K562 (cell line): ENCODE data around the gene LSM12. TPM values are rescaled to one million over a fixed set of nuclear protein-coding genes. Genes with fewer than 3 reads are reported as not detected.
A peak's percentile ranks its signal among the peaks of the same experiment; 100 is the strongest.

ENCODE experiments used
- CBX5 ChIP-seq: IDR thresholded peaks from 2 replicates; pipeline ENCODE4 v1.6.1; 2014; ENCODE audit warnings: low read depth, borderline replicate concordance
- CREB1 ChIP-seq, 2 experiments: sonication (generic) in 1 of 2; formaldehyde crosslinking in 1 of 2; IDR thresholded peaks; 2 replicates each; pipeline versions ENCODE4 v1.6.1 to v1.8.0; 2012 to 2022; ENCODE audit warnings: inconsistent platforms in 1 of 2, mild to moderate bottlenecking in 1 of 2, missing genetic modification reagents in 1 of 2, moderate library complexity in 1 of 2
- CTBP1 ChIP-seq: fragments of 450-650 bp; IDR thresholded peaks from 2 replicates; pipeline ENCODE4 v1.6.1; 2016; ENCODE audit warnings: borderline replicate concordance
- ELF1 ChIP-seq: fragments of 200-800 bp; sonication (Bioruptor generic); IDR thresholded peaks from 2 replicates; pipeline ENCODE4 v1.6.1; 2016; ENCODE audit warnings: missing genetic modification characterization, missing compliant biosample characterization
- FOXK2 ChIP-seq, 2 experiments: fragments of 450-650 bp; IDR thresholded peaks in 1 of 2; conservative IDR thresholded peaks in 1 of 2; 2 replicates each; pipeline ENCODE4 v1.6.1; 2016; ENCODE audit warnings: low read depth in 2 of 2, mild to moderate bottlenecking in 1 of 2
- HSF4 ChIP-seq: fragments of 250-450 bp; sonication (Bioruptor Pico); IDR thresholded peaks from 2 replicates; pipeline ENCODE4 v2.1.2; 2022; ENCODE audit warnings: mild to moderate bottlenecking, moderate library complexity, borderline replicate concordance
- KLF1 ChIP-seq: fragments of 450-650 bp; IDR thresholded peaks from 2 replicates; pipeline ENCODE4 v1.6.1; 2016; ENCODE audit warnings: missing genetic modification characterization, missing compliant biosample characterization
- MAZ ChIP-seq, 2 experiments: fragments of 450-650 bp in 1 of 2; sonication (generic) in 1 of 2; formaldehyde crosslinking; IDR thresholded peaks in 1 of 2; conservative IDR thresholded peaks in 1 of 2; 2 replicates each; pipeline versions ENCODE4 v1.4.0 to v1.5.0; 2020; ENCODE audit warnings: mild to moderate bottlenecking in 1 of 2, missing genetic modification reagents in 1 of 2
- MXI1 ChIP-seq: IDR thresholded peaks from 2 replicates; pipeline ENCODE4 v1.6.1; 2011; ENCODE audit warnings: low read depth, mild to moderate bottlenecking, improper control_type of control experiment, low read length
- TCF3 ChIP-seq: sonication (generic); formaldehyde crosslinking; IDR thresholded peaks from 2 replicates; pipeline ENCODE4 v1.4.0; 2020; ENCODE audit warnings: mild to moderate bottlenecking, missing genetic modification reagents
- THAP12 ChIP-seq: fragments of 250-450 bp; sonication (Bioruptor Pico); IDR thresholded peaks from 2 replicates; pipeline ENCODE4 v1.9.0; 2021; ENCODE audit warnings: mild to moderate bottlenecking, inconsistent platforms
- ZNF347 ChIP-seq: fragments of 450-650 bp; formaldehyde crosslinking; IDR thresholded peaks from 2 replicates; pipeline ENCODE4 v1.4.0; 2020; ENCODE audit warnings: low read depth, mild to moderate bottlenecking, moderate library complexity
- ZNF644 ChIP-seq: fragments of 200-800 bp; sonication (Bioruptor generic); IDR thresholded peaks from 2 replicates; pipeline ENCODE4 v1.6.1; 2016; ENCODE audit warnings: low read depth, missing genetic modification characterization, missing compliant biosample characterization
- polyA plus RNA-seq, 8 experiments: library from polyadenylated mRNA; depleted of rRNA in 4 of 8; stranded (reverse) in 5 of 8; unstranded in 3 of 8; fragments of >200 nt; fragmentation: Nextera tagmentation in 2 of 8; fragmentation: Illumina TruSeq in 1 of 8; extraction: Ambion mirVana in 2 of 8; extraction: Trizol in 1 of 8; gene quantifications; 2 replicates each; pipeline versions ENCODE4 v1.2.1 to v1.2.3, GENCODE V29; 2011 to 2014; ENCODE audit warnings: inconsistent platforms in 1 of 8, missing spikeins in 1 of 8
- total RNA-seq, 7 experiments: library from RNA; depleted of rRNA in 6 of 7; stranded (reverse); fragments of >200 nt in 6 of 7; fragmentation: Illumina TruSeq in 2 of 7; extraction: Trizol in 2 of 7; gene quantifications; 2 replicates each; pipeline versions ENCODE4 v1.2.1 to v1.2.3, GENCODE V29; 2011 to 2021; ENCODE audit warnings: low replicate concordance in 1 of 7
- TF ChIP-seq, protein P1 (sequence below): fragments of 250-450 bp; sonication (Bioruptor Pico); IDR thresholded peaks from 2 replicates; pipeline ENCODE4 v1.5.0; 2020; ENCODE audit warnings: mild to moderate bottlenecking
- TF ChIP-seq, protein P2 (sequence below), 3 experiments: fragments of 200-800 bp in 1 of 3; fragments of 250-450 bp in 1 of 3; fragments of 450-650 bp in 1 of 3; sonication (Bioruptor Pico) in 1 of 3; sonication (Bioruptor generic) in 1 of 3; formaldehyde crosslinking in 1 of 3; IDR thresholded peaks; 2 replicates each; pipeline versions ENCODE4 v1.6.1 to v1.8.0; 2016 to 2022; ENCODE audit warnings: mild to moderate bottlenecking in 2 of 3, missing genetic modification characterization in 2 of 3, missing compliant biosample characterization in 1 of 3, moderate library complexity in 1 of 3

Gene LSM12
- total and polyA plus RNA-seq, 9 of the 15 experiments (the other 6 are each of a cell fraction or from before 2014, with no cell fraction given): 53.0 to 258 (median 89.3) TPM

DNA sequence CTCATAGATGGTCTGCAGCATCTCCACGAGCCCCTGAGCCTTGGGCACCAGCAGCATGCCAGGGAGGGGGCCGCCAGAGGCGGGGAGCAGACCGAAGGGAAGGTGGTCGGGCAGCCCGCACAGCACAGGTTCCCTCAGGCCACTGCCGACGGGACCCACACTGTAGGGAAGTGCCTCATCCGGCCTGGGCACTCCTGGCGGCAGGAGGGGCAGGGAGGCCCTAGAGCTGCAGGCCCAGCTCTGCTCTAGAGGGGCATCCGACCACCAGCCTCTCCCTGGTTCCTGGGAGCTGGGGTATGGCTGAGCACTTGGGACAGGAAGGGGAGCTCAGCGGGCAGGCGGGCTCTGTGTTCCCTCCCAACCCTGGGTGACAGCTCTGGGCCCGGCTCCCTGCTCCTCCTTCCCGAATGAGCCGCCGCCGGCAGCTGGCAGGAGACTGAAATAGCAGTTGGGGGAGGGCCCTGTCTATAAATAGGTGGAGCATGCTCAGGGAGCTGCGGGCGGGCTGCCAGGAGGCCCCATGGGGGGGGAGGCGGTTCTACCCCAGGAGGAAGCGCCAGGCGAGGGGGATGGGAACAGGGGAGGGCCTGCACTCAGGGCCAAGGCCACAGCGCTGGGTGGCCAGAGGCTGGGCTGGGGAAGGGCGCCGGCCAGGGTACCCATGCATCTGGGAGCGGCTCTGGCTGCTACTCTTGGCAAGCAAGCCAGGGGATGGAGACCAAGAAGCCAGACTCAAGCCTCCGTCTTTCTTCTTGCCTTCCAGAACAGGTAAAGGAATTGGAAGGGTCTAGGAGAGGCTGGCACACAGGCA is 44.6 kb upstream of the LSM12 start (continued):
- TF ChIP-seq FOXK2 (conservative IDR thresholded peaks at IDR 0.05 in 1 of 2, IDR thresholded peaks at IDR 0.05 in 1 of 2; ENCODE audit: low read depth in 2 of 2) (peak; percentile 30 to 32; a peak in 1 of 4 replicates), THAP12 (CRISPR knock-in tag) (no peak), CBX5 (no peak), ZNF644 (no peak), MXI1 (no peak), ELF1 (no peak), MAZ (CRISPR knock-in tag; conservative IDR thresholded peaks at IDR 0.05 in 1 of 2, IDR thresholded peaks at IDR 0.05 in 1 of 2) (peak; percentile 56 to 66), KLF1 (tag) (no peak), TCF3 (peak; percentile 44; the same call in 1 of the 2 replicates), CREB1 (IDR thresholded peaks at IDR 0.05) (no peak), CREB1 (CRISPR knock-in tag; IDR thresholded peaks at IDR 0.05) (no peak), ZNF347 (no peak), CTBP1 (0 out of 2 replicates have a peak, but pooled peaks have one; percentile 55), HSF4 (CRISPR knock-in tag) (no peak)
- TF ChIP-seq, protein P1, sequence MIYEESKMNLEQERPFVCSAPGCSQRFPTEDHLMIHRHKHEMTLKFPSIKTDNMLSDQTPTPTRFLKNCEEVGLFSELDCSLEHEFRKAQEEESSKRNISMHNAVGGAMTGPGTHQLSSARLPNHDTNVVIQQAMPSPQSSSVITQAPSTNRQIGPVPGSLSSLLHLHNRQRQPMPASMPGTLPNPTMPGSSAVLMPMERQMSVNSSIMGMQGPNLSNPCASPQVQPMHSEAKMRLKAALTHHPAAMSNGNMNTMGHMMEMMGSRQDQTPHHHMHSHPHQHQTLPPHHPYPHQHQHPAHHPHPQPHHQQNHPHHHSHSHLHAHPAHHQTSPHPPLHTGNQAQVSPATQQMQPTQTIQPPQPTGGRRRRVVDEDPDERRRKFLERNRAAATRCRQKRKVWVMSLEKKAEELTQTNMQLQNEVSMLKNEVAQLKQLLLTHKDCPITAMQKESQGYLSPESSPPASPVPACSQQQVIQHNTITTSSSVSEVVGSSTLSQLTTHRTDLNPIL (CRISPR knock-in tag): no peak
- TF ChIP-seq, protein P2, sequence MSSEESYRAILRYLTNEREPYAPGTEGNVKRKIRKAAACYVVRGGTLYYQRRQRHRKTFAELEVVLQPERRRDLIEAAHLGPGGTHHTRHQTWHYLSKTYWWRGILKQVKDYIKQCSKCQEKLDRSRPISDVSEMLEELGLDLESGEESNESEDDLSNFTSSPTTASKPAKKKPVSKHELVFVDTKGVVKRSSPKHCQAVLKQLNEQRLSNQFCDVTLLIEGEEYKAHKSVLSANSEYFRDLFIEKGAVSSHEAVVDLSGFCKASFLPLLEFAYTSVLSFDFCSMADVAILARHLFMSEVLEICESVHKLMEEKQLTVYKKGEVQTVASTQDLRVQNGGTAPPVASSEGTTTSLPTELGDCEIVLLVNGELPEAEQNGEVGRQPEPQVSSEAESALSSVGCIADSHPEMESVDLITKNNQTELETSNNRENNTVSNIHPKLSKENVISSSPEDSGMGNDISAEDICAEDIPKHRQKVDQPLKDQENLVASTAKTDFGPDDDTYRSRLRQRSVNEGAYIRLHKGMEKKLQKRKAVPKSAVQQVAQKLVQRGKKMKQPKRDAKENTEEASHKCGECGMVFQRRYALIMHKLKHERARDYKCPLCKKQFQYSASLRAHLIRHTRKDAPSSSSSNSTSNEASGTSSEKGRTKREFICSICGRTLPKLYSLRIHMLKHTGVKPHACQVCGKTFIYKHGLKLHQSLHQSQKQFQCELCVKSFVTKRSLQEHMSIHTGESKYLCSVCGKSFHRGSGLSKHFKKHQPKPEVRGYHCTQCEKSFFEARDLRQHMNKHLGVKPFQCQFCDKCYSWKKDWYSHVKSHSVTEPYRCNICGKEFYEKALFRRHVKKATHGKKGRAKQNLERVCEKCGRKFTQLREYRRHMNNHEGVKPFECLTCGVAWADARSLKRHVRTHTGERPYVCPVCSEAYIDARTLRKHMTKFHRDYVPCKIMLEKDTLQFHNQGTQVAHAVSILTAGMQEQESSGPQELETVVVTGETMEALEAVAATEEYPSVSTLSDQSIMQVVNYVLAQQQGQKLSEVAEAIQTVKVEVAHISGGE (CRISPR knock-in tag; IDR thresholded peaks at IDR 0.05): no peak
